ENCODE data around the gene MICAL3.

MICAL3 gene

GRCh38 chr22:17814830-17815229 lies 209.5 kb downstream of the MICAL3 start:
- TF ChIP-seq Cebpa-rat (IDR thresholded peaks at IDR 0.05), result no peak
- H3K4me2 ChIP-seq, result no peak overlapping the region
- no peaks in the 10 kb centered on the region for H3K9me3 ChIP-seq
- H4K20me1 ChIP-seq, result no peaks in the 10 kb centered on the region
- peaks cover 31% of the 10 kb centered on the region for H3K4me1 ChIP-seq
- peaks cover 11% of the 10 kb centered on the region; the same call in 1 of the 2 replicates for H3K27me3 ChIP-seq
- no peak overlapping the region for H3K9ac ChIP-seq
- no peak overlapping the region for H3K27ac ChIP-seq
- H3K4me3 ChIP-seq, result no peak overlapping the region
- H3K36me3 ChIP-seq, result peaks cover 68% of the 10 kb centered on the region

- Histone ChIP-seq H3K9ac (no peak overlapping the region), H3K36me3 (peaks cover 68% of the 10 kb centered on the region)
- TF ChIP-seq Cebpa-rat (IDR thresholded peaks at IDR 0.05), result no peak
These were observed 210.3 kb downstream of the MICAL3 start for GRCh38 chr22:17814084-17814483.

GRCh38 chr22:17811119-17811518 lies 213.2 kb downstream of the MICAL3 start:
- peaks cover 11% of the 10 kb centered on the region; the same call in 1 of the 2 replicates for H3K27me3 ChIP-seq
- TF ChIP-seq Cebpa-rat (IDR thresholded peaks at IDR 0.05), result no peak
- H3K27ac ChIP-seq, result no peak overlapping the region
- no peak overlapping the region for H3K4me2 ChIP-seq
- no peaks in the 10 kb centered on the region for H3K9me3 ChIP-seq
- peaks cover 31% of the 10 kb centered on the region for H3K4me1 ChIP-seq
- H3K9ac ChIP-seq, result no peak overlapping the region
- no peaks in the 10 kb centered on the region for H4K20me1 ChIP-seq
- H3K36me3 ChIP-seq, result peaks cover 70% of the 10 kb centered on the region
- H3K4me3 ChIP-seq, result no peak overlapping the region

More at GRCh38 chr22:17814084-17814483, 210.3 kb downstream of the MICAL3 start:
- Histone ChIP-seq H3K27ac (no peak overlapping the region), H3K4me1 (peaks cover 31% of the 10 kb centered on the region), H3K4me3 (no peak overlapping the region), H3K9me3 (no peaks in the 10 kb centered on the region), H3K27me3 (peaks cover 11% of the 10 kb centered on the region; the same call in 1 of the 2 replicates), H3K4me2 (no peak overlapping the region), H4K20me1 (no peaks in the 10 kb centered on the region)

GRCh38 chr22:17810570-17811116 lies 213.7 kb downstream of the MICAL3 start:
- Histone ChIP-seq H3K4me1 (peaks cover 31% of the 10 kb centered on the region), H3K4me2 (no peak overlapping the region), H3K36me3 (peaks cover 70% of the 10 kb centered on the region), H4K20me1 (no peaks in the 10 kb centered on the region), H3K4me3 (no peak overlapping the region), H3K9ac (no peak overlapping the region), H3K9me3 (no peaks in the 10 kb centered on the region), H3K27me3 (peaks cover 11% of the 10 kb centered on the region; the same call in 1 of the 2 replicates), H3K27ac (no peak overlapping the region)
- TF ChIP-seq Cebpa-rat (IDR thresholded peaks at IDR 0.05), result no peak

GRCh38 chr22:17808693-17809403 lies 215.5 kb downstream of the MICAL3 start:
- Histone ChIP-seq H3K27me3 (peaks cover 11% of the 10 kb centered on the region; the same call in 1 of the 2 replicates), H3K4me3 (no peak overlapping the region), H3K4me1 (peaks cover 29% of the 10 kb centered on the region), H3K27ac (no peak overlapping the region), H3K4me2 (no peak overlapping the region), H3K36me3 (peaks cover 76% of the 10 kb centered on the region), H4K20me1 (no peaks in the 10 kb centered on the region), H3K9me3 (no peaks in the 10 kb centered on the region), H3K9ac (no peak overlapping the region)
- TF ChIP-seq Cebpa-rat (IDR thresholded peaks at IDR 0.05), result no peak

GRCh38 chr22:17807578-17808410 lies 216.6 kb downstream of the MICAL3 start:
- Histone ChIP-seq H3K27me3 (peaks cover 1% of the 10 kb centered on the region; the same call in 1 of the 2 replicates), H3K27ac (no peak overlapping the region), H3K9me3 (no peaks in the 10 kb centered on the region), H3K4me1 (peaks cover 18% of the 10 kb centered on the region), H3K9ac (no peak overlapping the region), H4K20me1 (no peaks in the 10 kb centered on the region), H3K36me3 (peaks cover 85% of the 10 kb centered on the region), H3K4me2 (no peak overlapping the region), H3K4me3 (no peak overlapping the region)
- no peak for TF ChIP-seq Cebpa-rat (IDR thresholded peaks at IDR 0.05)

- Histone ChIP-seq H3K4me1 (peaks cover 16% of the 10 kb centered on the region), H3K27ac (no peak overlapping the region), H3K9ac (no peak overlapping the region), H3K4me3 (no peak overlapping the region), H3K9me3 (no peaks in the 10 kb centered on the region), H3K27me3 (no peaks in the 10 kb centered on the region), H3K36me3 (peaks cover 85% of the 10 kb centered on the region), H4K20me1 (no peaks in the 10 kb centered on the region), H3K4me2 (no peak overlapping the region)
- no peak for TF ChIP-seq Cebpa-rat (IDR thresholded peaks at IDR 0.05)
These were observed 217.3 kb downstream of the MICAL3 start for GRCh38 chr22:17807086-17807485.

GRCh38 chr22:17806437-17806836 lies 217.9 kb downstream of the MICAL3 start:
- Histone ChIP-seq H3K36me3 (peaks cover 85% of the 10 kb centered on the region), H4K20me1 (no peaks in the 10 kb centered on the region), H3K4me1 (peaks cover 16% of the 10 kb centered on the region), H3K9ac (no peak overlapping the region), H3K27me3 (no peaks in the 10 kb centered on the region), H3K4me2 (no peak overlapping the region), H3K4me3 (no peak overlapping the region), H3K9me3 (no peaks in the 10 kb centered on the region), H3K27ac (no peak overlapping the region)
- TF ChIP-seq Cebpa-rat (IDR thresholded peaks at IDR 0.05), result no peak

- no peaks in the 10 kb centered on the region for H4K20me1 ChIP-seq
- no peak overlapping the region for H3K4me2 ChIP-seq
- H3K36me3 ChIP-seq, result peaks cover 66% of the 10 kb centered on the region
- no peak overlapping the region for H3K27ac ChIP-seq
- peaks cover 30% of the 10 kb centered on the region for H3K4me1 ChIP-seq
- H3K9me3 ChIP-seq, result no peaks in the 10 kb centered on the region
- no peak for TF ChIP-seq Cebpa-rat (IDR thresholded peaks at IDR 0.05)
- H3K9ac ChIP-seq, result no peak overlapping the region
- H3K27me3 ChIP-seq, result no peaks in the 10 kb centered on the region
- H3K4me3 ChIP-seq, result no peak overlapping the region
These were observed 219.9 kb downstream of the MICAL3 start for GRCh38 chr22:17804331-17805080.

Measured in BLaER1 (cell line).